HepG2 (cell line): ENCODE results near the gene PPM1G. TPM values are rescaled to one million over a fixed set of nuclear protein-coding genes. Genes with fewer than 3 reads are reported as not detected.
A peak's percentile ranks its signal among the peaks of the same experiment; 100 is the strongest.

ENCODE experiments used
- CREB3 ChIP-seq: sonication (generic); formaldehyde crosslinking; IDR thresholded peaks from 2 replicates; pipeline ENCODE4 v1.5.0; 2020; ENCODE audit warnings: missing genetic modification reagents
- ELF4 ChIP-seq: sonication (generic); formaldehyde crosslinking; IDR thresholded peaks from 2 replicates; pipeline ENCODE4 v1.5.0; 2020; ENCODE audit warnings: missing genetic modification reagents, mild to moderate bottlenecking, moderate library complexity, borderline replicate concordance
- HNF1A ChIP-seq, 2 experiments: sonication (generic) in 1 of 2; formaldehyde crosslinking in 1 of 2; IDR thresholded peaks; 2 replicates each; pipeline versions ENCODE4 v1.4.0 to v1.6.1; 2016 to 2020; ENCODE audit warnings: borderline replicate concordance in 1 of 2, low read depth in 1 of 2, mild to moderate bottlenecking in 1 of 2, missing genetic modification reagents in 1 of 2
- IRX3 ChIP-seq: sonication (generic); formaldehyde crosslinking; IDR thresholded peaks from 2 replicates; pipeline ENCODE4 v1.8.1; 2023; ENCODE audit warnings: mild to moderate bottlenecking, low read depth, missing genetic modification reagents, borderline replicate concordance
- NCOA2 ChIP-seq: sonication (generic); formaldehyde crosslinking; IDR thresholded peaks from 2 replicates; pipeline ENCODE4 v1.8.0; 2022; ENCODE audit warnings: inconsistent platforms
- NR1H2 ChIP-seq: sonication (generic); formaldehyde crosslinking; IDR thresholded peaks from 2 replicates; pipeline ENCODE4 v1.8.1; 2022; ENCODE audit warnings: low read depth, missing genetic modification reagents, borderline replicate concordance
- NR2F2 ChIP-seq: IDR thresholded peaks from 2 replicates; pipeline ENCODE4 v1.6.1; 2012; ENCODE audit warnings: low read depth, inconsistent platforms, borderline replicate concordance
- SALL1 ChIP-seq: sonication (generic); formaldehyde crosslinking; IDR thresholded peaks from 2 replicates; pipeline ENCODE4 v1.8.0; 2022; ENCODE audit warnings: mild to moderate bottlenecking, missing genetic modification reagents
- ZBTB26 ChIP-seq: IDR thresholded peaks from 2 replicates; pipeline ENCODE4 v1.6.1; 2016; ENCODE audit warnings: missing compliant biosample characterization, missing genetic modification reagents, borderline replicate concordance
- ZNF121 ChIP-seq: sonication (generic); formaldehyde crosslinking; IDR thresholded peaks from 2 replicates; pipeline ENCODE4 v1.5.0; 2020; ENCODE audit warnings: mild to moderate bottlenecking, missing genetic modification reagents
- ZNF138 ChIP-seq: sonication (generic); formaldehyde crosslinking; IDR thresholded peaks from 2 replicates; pipeline ENCODE4 v1.5.0; 2020; ENCODE audit warnings: mild to moderate bottlenecking, low read depth, missing genetic modification reagents
- ZNF446 ChIP-seq: sonication (generic); formaldehyde crosslinking; IDR thresholded peaks from 2 replicates; pipeline ENCODE4 v1.5.0; 2020; ENCODE audit warnings: mild to moderate bottlenecking, missing genetic modification reagents
- ZNF460 ChIP-seq: sonication (generic); formaldehyde crosslinking; IDR thresholded peaks from 2 replicates; pipeline ENCODE4 v1.5.1; 2020; ENCODE audit warnings: missing genetic modification reagents, mild to moderate bottlenecking, borderline replicate concordance
- ZNF597 ChIP-seq: sonication (generic); formaldehyde crosslinking; IDR thresholded peaks from 2 replicates; pipeline ENCODE4 v1.5.0; 2020; ENCODE audit warnings: missing genetic modification reagents
- ZNF768 ChIP-seq: sonication (generic); formaldehyde crosslinking; IDR thresholded peaks from 2 replicates; pipeline ENCODE4 v1.4.0; 2020; ENCODE audit warnings: missing genetic modification reagents
- ZNF773 ChIP-seq: sonication (generic); formaldehyde crosslinking; IDR thresholded peaks from 2 replicates; pipeline ENCODE4 v1.4.0; 2020; ENCODE audit warnings: missing genetic modification reagents, borderline replicate concordance
- ZNF781 ChIP-seq: sonication (generic); formaldehyde crosslinking; IDR thresholded peaks from 2 replicates; pipeline ENCODE4 v1.5.1; 2020; ENCODE audit warnings: borderline replicate concordance, mild to moderate bottlenecking, missing genetic modification reagents; ENCODE audit errors: not compliant biosample characterization
- polyA plus RNA-seq, 8 experiments: library from polyadenylated mRNA; depleted of rRNA in 3 of 8; stranded (reverse) in 7 of 8; unstranded in 1 of 8; fragments of >200 nt; fragmentation: Illumina TruSeq in 4 of 8; extraction: Trizol in 4 of 8; gene quantifications; 2 replicates each; pipeline versions ENCODE4 v1.2.1 to v1.2.3, GENCODE V29; 2011 to 2016; ENCODE audit warnings: low read depth in 4 of 8, missing spikeins in 1 of 8, mixed read lengths in 1 of 8; ENCODE audit not compliant: insufficient read depth in 1 of 8
- total RNA-seq, 5 experiments: library from RNA; depleted of rRNA; stranded (reverse); fragments of >200 nt; fragmentation: Illumina TruSeq; extraction: Trizol; gene quantifications; 2 replicates each; pipeline ENCODE4 v1.2.3, GENCODE V29; 2016; ENCODE audit warnings: low read depth in 1 of 5

PPM1G gene
- total and polyA plus RNA-seq, 2 of the 13 experiments (the other 11 are each of a cell fraction or from before 2014, with no cell fraction given) = 58.2 to 213 TPM

- TF ChIP-seq ZNF460 (CRISPR knock-in tag) = no peak
- TF ChIP-seq ZNF597 (CRISPR knock-in tag) = no peak
- no peak for TF ChIP-seq ELF4 (CRISPR knock-in tag)
- no peak for TF ChIP-seq CREB3 (CRISPR knock-in tag)
- no peak for TF ChIP-seq ZNF768 (CRISPR knock-in tag)
- TF ChIP-seq HNF1A (IDR thresholded peaks at IDR 0.05; ENCODE audit: low read depth) = no peak
- no peak for TF ChIP-seq HNF1A (CRISPR knock-in tag; IDR thresholded peaks at IDR 0.05; ENCODE audit: borderline replicate concordance)
- TF ChIP-seq NR1H2 (CRISPR knock-in tag) = no peak
- TF ChIP-seq ZNF781 (CRISPR knock-in tag) = no peak
- TF ChIP-seq NR2F2 = 0 out of 2 replicates have a peak, but pooled peaks have one; percentile 20
- no peak for TF ChIP-seq ZBTB26
- no peak for TF ChIP-seq ZNF773 (CRISPR knock-in tag)
- peak; percentile 20; the same call in 1 of the 2 replicates for TF ChIP-seq NCOA2 (CRISPR knock-in tag)
- TF ChIP-seq IRX3 (CRISPR knock-in tag) = no peak
- no peak for TF ChIP-seq ZNF446
- peak; percentile 85 for TF ChIP-seq SALL1 (CRISPR knock-in tag)
- peak; percentile 55; the same call in 1 of the 2 replicates for TF ChIP-seq ZNF121
- TF ChIP-seq ZNF138 (CRISPR knock-in tag) = no peak
These were observed 55.4 kb downstream of the PPM1G start (continued) for GRCh38 chr2:27353762-27354596.
